GM10248 (cell line): ENCODE results near the gene TRABD.

Source experiments
- CTCF ChIA-PET: fragments of 300-600 bp; sonication (Branson Sonifier 250); formaldehyde crosslinking; extraction: SDS; loops from one replicate; lab custom pipeline; 2021; ENCODE audit warnings: antibody characterized with exemption; lab: Yijun Ruan, JAX
- POLR2A ChIA-PET: fragments of 350-650 bp; sonication (Branson Sonifier 250); formaldehyde crosslinking; extraction: SDS; loops from one replicate; lab custom pipeline; 2020; ENCODE audit warnings: antibody characterized with exemption; lab: Yijun Ruan, JAX
- DNase-seq: peaks from one replicate; pipeline ENCODE4 v3.0.0; 2012; ENCODE audit errors: extremely low spot score
- TF ChIP-seq, protein P1 (sequence below): IDR thresholded peaks from 2 replicates; pipeline ENCODE4 v1.5.1; 2012; ENCODE audit warnings: mild to moderate bottlenecking, low read depth; ENCODE audit errors: extremely low read depth, missing control alignments, control extremely low read depth

Gene TRABD

DNA sequence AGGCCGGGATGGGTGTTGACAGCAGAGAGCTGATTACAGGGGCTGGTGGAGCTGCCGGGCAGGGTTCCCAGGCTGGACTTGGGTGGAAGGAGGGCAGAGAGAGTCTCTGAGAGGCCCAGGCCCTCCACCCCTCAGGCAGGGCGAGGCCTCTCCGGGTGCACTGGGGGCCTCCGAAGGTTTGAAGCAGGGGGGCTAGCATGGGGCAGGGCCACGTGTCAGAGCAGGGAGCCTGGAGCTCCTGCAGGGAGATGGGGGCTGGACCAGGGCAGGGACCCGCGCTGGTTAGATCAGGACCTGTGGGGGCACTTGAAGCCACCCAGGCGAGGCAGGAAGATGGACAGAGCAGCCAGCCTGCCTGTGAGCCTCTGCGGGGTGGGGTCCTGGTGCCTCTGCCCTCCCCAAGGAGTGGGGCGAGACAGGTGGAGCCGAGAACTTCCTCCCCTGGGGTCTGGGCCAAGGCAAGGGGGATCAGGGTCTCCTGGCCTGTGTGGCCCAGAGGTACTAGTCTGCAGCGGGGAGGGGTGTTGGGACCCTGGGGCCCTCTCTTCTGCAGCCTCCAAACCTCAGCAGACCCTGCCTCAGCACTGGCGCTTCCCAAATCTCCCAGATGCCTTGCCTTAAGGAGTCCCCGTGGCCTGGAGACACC is 14.3 kb upstream of the TRABD start:
- POLR2A ChIA-PET = interaction anchor here (0.7 kb wide), 1 partner anchor 13 kb away, joined by 4 read pairs; no protein-coding TSS in a partner anchor
- TF ChIP-seq, protein P1, sequence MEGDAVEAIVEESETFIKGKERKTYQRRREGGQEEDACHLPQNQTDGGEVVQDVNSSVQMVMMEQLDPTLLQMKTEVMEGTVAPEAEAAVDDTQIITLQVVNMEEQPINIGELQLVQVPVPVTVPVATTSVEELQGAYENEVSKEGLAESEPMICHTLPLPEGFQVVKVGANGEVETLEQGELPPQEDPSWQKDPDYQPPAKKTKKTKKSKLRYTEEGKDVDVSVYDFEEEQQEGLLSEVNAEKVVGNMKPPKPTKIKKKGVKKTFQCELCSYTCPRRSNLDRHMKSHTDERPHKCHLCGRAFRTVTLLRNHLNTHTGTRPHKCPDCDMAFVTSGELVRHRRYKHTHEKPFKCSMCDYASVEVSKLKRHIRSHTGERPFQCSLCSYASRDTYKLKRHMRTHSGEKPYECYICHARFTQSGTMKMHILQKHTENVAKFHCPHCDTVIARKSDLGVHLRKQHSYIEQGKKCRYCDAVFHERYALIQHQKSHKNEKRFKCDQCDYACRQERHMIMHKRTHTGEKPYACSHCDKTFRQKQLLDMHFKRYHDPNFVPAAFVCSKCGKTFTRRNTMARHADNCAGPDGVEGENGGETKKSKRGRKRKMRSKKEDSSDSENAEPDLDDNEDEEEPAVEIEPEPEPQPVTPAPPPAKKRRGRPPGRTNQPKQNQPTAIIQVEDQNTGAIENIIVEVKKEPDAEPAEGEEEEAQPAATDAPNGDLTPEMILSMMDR = no peak
- CTCF ChIA-PET = interaction anchor here (1.6 kb wide), 1 partner anchor 16 kb away, joined by 4 read pairs; no protein-coding TSS in a partner anchor
- DNase-seq = no peak

GRCh38 chr22:50171965-50172421 is 13.7 kb upstream of the TRABD start:
- POLR2A ChIA-PET = interaction anchor here (0.7 kb wide), 1 partner anchor 12 kb away, joined by 4 read pairs; no protein-coding TSS in a partner anchor
- DNase-seq = no peak
- TF ChIP-seq, protein P1 = no peak
- CTCF ChIA-PET = interaction anchor here (1.6 kb wide), 1 partner anchor 15 kb away, joined by 4 read pairs; no protein-coding TSS in a partner anchor

GRCh38 chr22:50173311-50173982 is 12.3 kb upstream of the TRABD start:
- POLR2A ChIA-PET = no interaction called here
- DNase-seq = peak; percentile 71
- CTCF ChIA-PET = interaction anchor here (1.6 kb wide), 1 partner anchor 28 kb away, joined by 3 read pairs; no protein-coding TSS in a partner anchor
- TF ChIP-seq, protein P1 = no peak

GRCh38 chr22:50173983-50174355 is 11.7 kb upstream of the TRABD start:
- ChIA-PET CTCF (interaction anchor here (1.6 kb wide), 1 partner anchor 28 kb away, joined by 3 read pairs; no protein-coding TSS in a partner anchor), POLR2A (no interaction called here)
- no peak for DNase-seq
- TF ChIP-seq, protein P1 = no peak

- TF ChIP-seq, protein P1 = no peak
- POLR2A ChIA-PET = no interaction called here
- no peak for DNase-seq
- CTCF ChIA-PET = interaction anchor here (1.6 kb wide), 1 partner anchor 27 kb away, joined by 3 read pairs; no protein-coding TSS in a partner anchor
Measured at GRCh38 chr22:50174382-50175190, 11.1 kb upstream of the TRABD start.

DNA sequence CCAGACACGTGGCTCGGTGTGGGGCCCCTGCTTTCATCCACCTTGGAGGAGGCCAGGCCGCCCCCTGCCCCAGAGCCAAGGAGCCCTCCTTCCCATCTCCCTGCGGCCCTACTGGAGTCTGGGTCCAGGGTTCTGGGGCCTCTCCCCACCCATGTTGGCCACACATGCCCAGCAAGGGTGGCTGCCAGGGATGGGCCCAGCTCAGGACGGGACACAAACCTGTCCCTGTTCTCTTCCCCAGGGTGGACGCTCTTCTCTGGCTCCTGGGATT is 10.6 kb upstream of the TRABD start:
- TF ChIP-seq, protein P1 = no peak
- CTCF ChIA-PET = no interaction called here
- POLR2A ChIA-PET = no interaction called here
- no peak for DNase-seq
